D721Med (cell line): ENCODE data around the gene MDM2.

ENCODE experiments used
- DNase-seq: peaks from one replicate; pipeline ENCODE4 v3.0.0; 2011; ENCODE audit warnings: low spot score; ENCODE audit not compliant: insufficient read length
- FAIRE-seq: peaks from 2 replicates; lab custom pipeline; 2011; peaks lifted over from hg19 to GRCh38; lab: Jason Lieb, UNC
- CTCF ChIP-seq: IDR thresholded peaks from 2 replicates; pipeline ENCODE4 v1.5.1; 2012; ENCODE audit warnings: mild to moderate bottlenecking, control low read depth; ENCODE audit not compliant: insufficient read depth; ENCODE audit errors: missing control alignments

MDM2 gene

GRCh38 chr12:68846811-68847210 is 38.8 kb downstream of the MDM2 start:
- no peak for TF ChIP-seq CTCF
- DNase-seq: no peak
- FAIRE-seq: no peak

DNA sequence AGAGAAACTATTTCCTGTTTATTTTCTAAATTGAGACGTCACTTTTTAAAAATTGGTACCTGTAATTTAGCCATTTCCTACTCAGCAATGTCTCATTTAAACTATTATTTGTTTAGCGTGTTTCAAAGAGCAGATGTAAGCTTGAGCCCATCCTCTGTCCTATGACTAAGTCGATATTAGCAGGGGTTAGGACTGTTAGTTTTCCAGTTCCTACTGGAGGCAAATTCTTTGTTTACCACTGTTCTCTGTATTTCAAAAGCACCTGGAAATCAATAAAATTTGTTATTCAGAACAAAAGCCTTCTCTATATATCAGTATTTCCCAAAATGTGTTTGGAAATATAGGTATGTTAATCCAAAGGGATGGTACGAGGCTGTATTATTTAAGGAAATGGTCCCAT is 42.4 kb downstream of the MDM2 start:
- no peak for TF ChIP-seq CTCF
- FAIRE-seq (no peak), DNase-seq (no peak)

DNA sequence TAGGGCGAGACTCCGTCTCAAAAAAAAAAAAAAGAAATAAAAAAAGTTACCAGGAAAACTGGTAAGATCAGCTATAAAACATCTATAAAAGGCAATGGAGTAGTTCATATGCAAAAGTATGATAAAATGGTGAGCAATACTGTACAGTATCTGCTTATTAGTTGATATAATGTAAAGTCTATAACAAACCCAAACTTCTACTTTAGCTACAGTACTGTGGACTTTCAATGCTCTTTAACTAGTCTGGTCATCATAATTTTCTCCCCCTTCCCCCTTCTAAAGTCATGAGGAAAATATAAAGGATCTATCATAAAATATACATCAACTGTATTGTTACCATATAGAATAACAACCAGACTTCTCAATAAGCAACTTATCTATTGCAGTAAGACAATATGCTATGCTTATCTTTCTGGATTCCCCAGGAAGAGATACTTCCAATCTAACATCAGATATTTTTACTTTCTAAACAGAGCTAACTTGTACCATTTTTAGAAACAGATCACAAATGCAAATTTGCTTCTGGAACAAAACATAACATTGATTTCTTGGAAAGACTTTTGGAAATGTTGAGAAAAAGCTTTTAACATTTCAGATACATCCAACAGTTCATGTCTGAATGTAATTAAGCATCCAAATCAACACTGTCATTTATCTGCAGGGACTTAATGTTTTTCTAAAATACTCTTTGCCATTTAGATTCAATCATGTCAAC is 43.8 kb downstream of the MDM2 start:
- FAIRE-seq: no peak
- no peak for TF ChIP-seq CTCF
- DNase-seq: no peak

GRCh38 chr12:68853396-68854077 is 45.6 kb downstream of the MDM2 start:
- no peak for TF ChIP-seq CTCF
- FAIRE-seq: no peak
- DNase-seq: no peak

DNA sequence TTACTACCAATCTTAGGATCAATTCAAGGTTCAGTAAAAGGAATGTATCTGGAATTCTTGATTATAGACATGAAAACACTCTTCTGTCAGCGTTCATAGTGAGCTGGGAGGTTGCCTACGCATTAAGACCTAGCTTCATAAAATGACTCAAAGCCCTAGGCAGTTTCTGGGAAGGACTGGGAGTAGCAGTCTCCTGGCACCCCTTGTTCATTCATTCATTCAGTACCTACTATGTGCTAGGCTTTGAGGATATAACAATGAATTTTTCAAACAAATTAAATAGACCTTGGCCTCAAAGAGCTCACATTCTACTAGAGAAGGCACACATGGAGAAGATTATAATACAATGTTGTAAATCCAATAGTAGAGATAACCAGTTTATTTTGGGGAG is 46.1 kb downstream of the MDM2 start:
- no peak for TF ChIP-seq CTCF
- DNase-seq: no peak
- FAIRE-seq: no peak

GRCh38 chr12:68854554-68854953 is 46.6 kb downstream of the MDM2 start:
- DNase-seq: no peak
- TF ChIP-seq CTCF: no peak
- no peak for FAIRE-seq

- TF ChIP-seq CTCF: no peak
- no peak for FAIRE-seq
- no peak for DNase-seq
Observed at GRCh38 chr12:68855111-68855510, 47.1 kb downstream of the MDM2 start.
